ENCODE data around the gene MAPK8. TPM values are rescaled to one million over a fixed set of nuclear protein-coding genes. Genes with fewer than 3 reads are reported as not detected.

Gene MAPK8
- total and polyA plus RNA-seq, 9 of the 15 experiments (the other 6 are each of a cell fraction or from before 2014, with no cell fraction given), result 6.4 to 159 (median 71.0) TPM

GRCh38 chr10:48406204-48406603 lies 99.7 kb downstream of the MAPK8 start (continued):
- TF ChIP-seq ZNF740 (CRISPR knock-in tag; IDR thresholded peaks at IDR 0.05), result no peak
- no peak for TF ChIP-seq ZNF740 (tag; IDR thresholded peaks at IDR 0.05)
- TF ChIP-seq NFE2L1 (tag; IDR thresholded peaks at IDR 0.05; ENCODE audit: borderline replicate concordance, low read depth), result peak; percentile 64; the same call in 1 of the 2 replicates
- peak; percentile 26; the same call in 1 of the 2 replicates for TF ChIP-seq MTA1 (IDR thresholded peaks at IDR 0.05; ENCODE audit: borderline replicate concordance)
- no peak for TF ChIP-seq FOXO4 (CRISPR knock-in tag; IDR thresholded peaks at IDR 0.05)
- no peak for TF ChIP-seq NR2C1 (IDR thresholded peaks at IDR 0.05)
- peak; percentile 42; the same call in 1 of the 2 replicates for TF ChIP-seq NR2C1 (tag; IDR thresholded peaks at IDR 0.05)
- 0 out of 2 replicates have a peak, but pooled peaks have one; percentile 6 for TF ChIP-seq CEBPB (tag; IDR thresholded peaks at IDR 0.05)
- TF ChIP-seq FOSL1 (tag; conservative IDR thresholded peaks at IDR 0.05), result peak; percentile 93
- TF ChIP-seq SMC3 (conservative IDR thresholded peaks at IDR 0.05; ENCODE audit: insufficient read depth, low read depth, low read length), result 0 out of 2 replicates have a peak, but pooled peaks have one; percentile 2
- TF ChIP-seq ZNF165 (CRISPR knock-in tag; IDR thresholded peaks at IDR 0.05; ENCODE audit: borderline replicate concordance), result no peak
- TF ChIP-seq POLR2B (IDR thresholded peaks at IDR 0.05; ENCODE audit: low read depth, partially characterized antibody), result no peak
- no peak for TF ChIP-seq ZNF146 (CRISPR knock-in tag; IDR thresholded peaks at IDR 0.05; ENCODE audit: unreplicated experiment)
- peak; percentile 65; the same call in 1 of the 2 replicates for TF ChIP-seq HDAC2 (IDR thresholded peaks at IDR 0.05)
- TF ChIP-seq NBN (IDR thresholded peaks at IDR 0.05; ENCODE audit: low read depth), result peak; percentile 25; the same call in 1 of the 2 replicates
- peak; percentile 36; the same call in 1 of the 2 replicates for TF ChIP-seq GATAD2A (IDR thresholded peaks at IDR 0.05)
- TF ChIP-seq MEIS2 (IDR thresholded peaks at IDR 0.05; ENCODE audit: partially characterized antibody), result no peak
- TF ChIP-seq PHTF2 (CRISPR knock-in tag; IDR thresholded peaks at IDR 0.05), result no peak
- peak in 1 of 2 experiments; percentile 37; a peak in 1 of 4 replicates for TF ChIP-seq FOXK2 (conservative IDR thresholded peaks at IDR 0.05 in 1 of 2, IDR thresholded peaks at IDR 0.05 in 1 of 2; ENCODE audit: low read depth in 2 of 2)
- peak; percentile 95 for TF ChIP-seq NFE2 (IDR thresholded peaks at IDR 0.05; ENCODE audit: low read depth)
- TF ChIP-seq MYNN (IDR thresholded peaks at IDR 0.05), result 0 out of 2 replicates have a peak, but pooled peaks have one; percentile 64
- no peak for TF ChIP-seq MYNN (CRISPR knock-in tag; IDR thresholded peaks at IDR 0.05)
- peak; percentile 53 for TF ChIP-seq GABPA (tag; conservative IDR thresholded peaks at IDR 0.05; ENCODE audit: low read depth)
- no peak for TF ChIP-seq ZFP36 (IDR thresholded peaks at IDR 0.05; ENCODE audit: low read depth, low read length, partially characterized antibody)

Data from K562 (cell line).